Measurements from ENCODE around the gene KRCC1. TPM values are rescaled to one million over a fixed set of nuclear protein-coding genes. Genes with fewer than 3 reads are reported as not detected.

The KRCC1 gene
- total RNA-seq, 2 experiments from 2014 or later = 12.4 to 20.0 TPM

DNA sequence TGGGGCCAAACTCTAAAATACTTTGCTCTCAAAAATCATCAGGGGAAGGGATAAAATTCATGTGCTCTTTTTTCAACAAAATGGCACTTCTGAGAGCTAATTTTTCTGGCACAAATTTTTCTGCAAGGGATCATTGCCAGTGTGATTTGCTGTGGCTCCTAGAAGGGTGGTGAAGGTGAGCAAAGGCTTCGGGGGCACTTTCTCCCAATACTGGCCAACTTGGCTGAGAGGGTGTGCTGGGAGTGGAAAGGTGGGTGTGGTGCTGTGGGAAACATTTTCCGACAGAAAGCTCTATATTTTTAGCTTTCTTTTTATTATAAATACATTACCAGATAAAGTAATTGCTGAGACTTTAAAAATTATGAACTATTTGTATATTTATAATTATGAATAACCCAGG, 12.5 kb upstream of the KRCC1 start:
- H3K27ac Mint-ChIP-seq = no peak overlapping the region
- H3K27me3 Mint-ChIP-seq = peaks cover 4% of the 10 kb centered on the region
- H3K9me3 Mint-ChIP-seq (ENCODE audit: low read depth) = no peaks in the 10 kb centered on the region
- no peaks in the 10 kb centered on the region for H3K36me3 Mint-ChIP-seq
- ATAC-seq (no peak), DNase-seq (no peak)
- CTCF ChIA-PET = interaction anchor here (2.7 kb wide), 1 partner anchor 93 kb away, joined by 7 read pairs; no protein-coding TSS in a partner anchor
- no peak overlapping the region for H3K4me3 Mint-ChIP-seq
- no peaks in the 10 kb centered on the region for H3K4me1 Mint-ChIP-seq

DNA sequence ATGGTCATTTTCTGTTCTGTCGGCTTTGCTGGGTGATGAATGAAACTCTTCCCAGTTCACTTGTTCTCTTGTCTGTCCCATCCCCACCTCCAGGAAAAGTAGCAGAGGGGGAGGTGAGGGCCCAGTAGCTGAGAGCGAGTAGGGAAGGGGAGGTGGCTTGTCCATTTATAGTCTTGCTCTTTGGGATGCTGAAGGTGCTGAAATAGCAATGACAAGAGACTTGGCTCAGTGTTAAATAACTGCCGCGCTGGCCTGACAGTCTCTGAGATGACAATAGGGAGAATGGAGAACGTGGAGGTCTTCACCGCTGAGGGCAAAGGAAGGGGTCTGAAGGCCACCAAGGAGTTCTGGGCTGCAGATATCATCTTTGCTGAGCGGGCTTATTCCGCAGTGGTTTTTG, 12.0 kb upstream of the KRCC1 start, which contains the start of gene SMYD1:
SMYD1 (plus strand) TSS at position 228 of the 400 bp plus-strand sequence; CDS start at position 268, 40 bp downstream.
- Mint-ChIP-seq H3K4me3 (no peak within 1 kb of the TSS), H3K27me3 (peaks cover 3% of the 10 kb centered on the region), H3K36me3 (no peaks in the 10 kb centered on the region), H3K4me1 (no peaks in the 10 kb centered on the region), H3K9me3 (ENCODE audit: low read depth) (no peaks in the 10 kb centered on the region), H3K27ac (no peak within 1 kb of the TSS)
- ATAC-seq (no peak), DNase-seq (no peak)
- CTCF ChIA-PET = interaction anchor here (2.7 kb wide), 1 partner anchor 93 kb away, joined by 7 read pairs; no protein-coding TSS in a partner anchor

DNA sequence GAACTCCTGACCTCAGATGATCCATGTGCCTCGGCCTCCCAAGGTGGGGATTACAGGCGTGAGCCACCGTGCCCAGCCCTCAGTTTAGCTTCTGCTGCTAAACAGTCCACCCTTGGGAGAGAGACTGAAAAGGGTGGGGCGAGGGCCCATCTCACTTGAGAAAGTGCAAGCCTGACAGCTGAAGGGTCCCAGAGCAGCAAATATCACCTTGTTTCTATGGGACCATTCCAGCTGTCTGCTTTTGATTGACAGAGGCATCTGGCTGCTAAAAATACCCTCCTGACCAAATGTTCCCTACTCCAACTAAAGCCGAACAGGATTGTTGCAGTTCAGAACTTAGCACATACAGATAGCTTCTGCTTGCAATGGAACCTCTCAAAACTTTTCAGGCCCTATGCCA, 11.6 kb upstream of the KRCC1 start:
- no peaks in the 10 kb centered on the region for H3K9me3 Mint-ChIP-seq (ENCODE audit: low read depth)
- ATAC-seq (no peak), DNase-seq (no peak)
- no peaks in the 10 kb centered on the region for H3K36me3 Mint-ChIP-seq
- no peaks in the 10 kb centered on the region for H3K4me1 Mint-ChIP-seq
- CTCF ChIA-PET = no interaction called here
- no peak overlapping the region for H3K27ac Mint-ChIP-seq
- H3K4me3 Mint-ChIP-seq = no peak overlapping the region
- H3K27me3 Mint-ChIP-seq = peaks cover 3% of the 10 kb centered on the region

GRCh38 chr2:88066543-88066942, 11.0 kb upstream of the KRCC1 start:
- CTCF ChIA-PET = no interaction called here
- DNase-seq (no peak), ATAC-seq (no peak)
- H3K36me3 Mint-ChIP-seq = no peaks in the 10 kb centered on the region
- H3K4me3 Mint-ChIP-seq = no peak overlapping the region
- H3K27me3 Mint-ChIP-seq = peaks cover 3% of the 10 kb centered on the region
- H3K4me1 Mint-ChIP-seq = no peaks in the 10 kb centered on the region
- H3K9me3 Mint-ChIP-seq (ENCODE audit: low read depth) = no peaks in the 10 kb centered on the region
- H3K27ac Mint-ChIP-seq = no peak overlapping the region

DNA sequence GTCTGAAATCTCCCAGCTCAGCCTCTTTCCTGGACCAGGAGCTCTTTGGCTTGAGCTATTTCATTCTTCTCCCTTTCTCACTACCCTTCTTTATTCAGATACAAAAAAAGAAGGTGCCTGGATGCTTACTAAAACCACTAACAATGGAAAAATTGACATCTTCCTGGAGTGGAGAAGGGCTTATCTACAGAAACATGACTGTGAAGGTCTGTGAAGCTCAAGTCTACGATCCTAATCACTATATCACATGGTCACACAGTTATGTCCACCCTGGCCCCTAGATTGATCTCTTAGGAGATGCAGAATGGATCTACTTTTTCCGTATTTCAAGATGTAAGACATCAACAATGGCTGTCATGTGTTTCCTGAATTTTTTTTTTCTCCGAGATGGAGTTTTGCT, 5.7 kb upstream of the KRCC1 start:
- H3K9me3 Mint-ChIP-seq (ENCODE audit: low read depth) = no peaks in the 10 kb centered on the region
- CTCF ChIA-PET = interaction anchor here (0.9 to 3.6 kb wide), 15 partner anchors 10 to 608 kb away, joined by 3 to 108 read pairs (median 5); partner anchors contain the start of gene THNSL2
- H3K27ac Mint-ChIP-seq = no peak overlapping the region

DNA sequence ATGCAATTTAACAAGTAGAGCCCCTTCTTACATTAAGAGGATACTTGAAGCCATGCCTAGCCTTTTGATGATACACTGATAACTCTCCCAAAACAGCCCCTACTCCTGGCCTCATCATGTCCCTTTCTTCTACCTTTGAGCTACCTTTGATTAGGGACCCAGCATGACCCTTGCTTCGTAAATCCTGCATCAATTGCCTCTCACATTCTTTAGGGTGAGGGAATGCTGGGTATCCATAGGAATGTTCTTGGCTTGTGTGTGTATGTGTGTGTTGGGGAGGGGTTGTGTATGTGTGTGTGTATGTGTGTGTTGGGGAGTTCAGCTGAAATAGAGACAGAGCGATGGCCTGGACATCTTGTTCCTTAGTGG, 5.3 kb upstream of the KRCC1 start:
- peaks cover 19% of the 10 kb centered on the region for H3K4me1 Mint-ChIP-seq
- CTCF ChIA-PET = interaction anchor here (0.7 to 3.6 kb wide), 26 partner anchors 8 to 609 kb away, joined by 3 to 108 read pairs (median 4); partner anchors contain the start of genes RNU2-63P and THNSL2
- no peak for ATAC-seq

More for the DNA sequence above, 5.7 kb upstream of the KRCC1 start:
- Mint-ChIP-seq H3K4me3 (no peak overlapping the region), H3K27me3 (no peaks in the 10 kb centered on the region), H3K36me3 (no peaks in the 10 kb centered on the region), H3K4me1 (peaks cover 15% of the 10 kb centered on the region)
- DNase-seq = no peak
- no peak for ATAC-seq

DNA sequence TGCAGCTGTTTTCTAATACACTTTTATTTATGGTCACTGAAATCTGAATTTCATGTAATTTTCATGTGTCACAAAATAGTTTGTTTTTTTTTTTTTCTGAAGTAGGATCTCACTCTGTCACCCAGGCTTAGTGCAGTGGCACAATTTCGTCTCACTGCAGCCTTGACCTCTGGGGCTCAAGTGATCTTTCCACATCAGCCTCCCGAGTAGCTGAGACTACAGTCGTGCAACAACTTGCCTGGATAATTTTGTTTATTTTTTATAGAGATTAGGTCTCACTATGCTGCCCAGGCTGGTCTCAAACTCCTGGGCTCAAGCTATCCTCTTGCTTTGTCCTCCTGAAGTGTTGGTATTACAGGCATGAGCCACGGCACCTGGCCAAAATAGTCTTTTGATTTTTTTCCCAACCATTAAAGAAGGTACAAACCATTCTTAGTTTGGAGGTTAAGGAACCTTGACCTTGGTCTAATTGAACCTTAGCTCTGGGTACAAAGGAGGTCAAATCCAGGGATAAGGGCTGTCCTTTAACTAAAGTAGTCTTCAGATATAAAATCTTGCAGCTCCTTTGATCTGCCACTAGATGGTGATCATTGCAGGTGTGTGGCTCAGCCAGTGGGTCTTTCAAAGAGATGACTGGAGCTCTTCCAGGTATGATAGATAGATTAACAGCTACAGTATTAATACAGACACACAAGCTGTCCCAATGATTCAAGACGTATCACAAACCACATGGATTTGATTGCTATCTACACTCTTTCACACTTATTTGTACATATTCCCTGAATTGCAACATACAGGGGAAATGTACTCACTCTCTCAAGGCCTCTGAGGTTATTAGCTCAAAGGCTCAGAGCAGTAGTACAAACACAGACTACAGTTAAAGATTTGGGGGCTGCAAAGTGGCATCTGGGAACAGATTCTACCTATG, 4.7 kb upstream of the KRCC1 start:
- Mint-ChIP-seq H3K4me1 (peaks cover 20% of the 10 kb centered on the region), H3K27me3 (no peaks in the 10 kb centered on the region), H3K27ac (no peak overlapping the region), H3K4me3 (no peak overlapping the region), H3K9me3 (ENCODE audit: low read depth) (no peaks in the 10 kb centered on the region), H3K36me3 (peaks cover under 1% of the 10 kb centered on the region)
- no peak for ATAC-seq
- no peak for DNase-seq
- CTCF ChIA-PET = interaction anchor here (0.7 to 3.6 kb wide), 33 partner anchors 9 to 609 kb away, joined by 3 to 108 read pairs (median 4); partner anchors contain the start of genes RNU2-63P and THNSL2

More for the DNA sequence above, 5.3 kb upstream of the KRCC1 start:
- Mint-ChIP-seq H3K27me3 (no peaks in the 10 kb centered on the region), H3K36me3 (no peaks in the 10 kb centered on the region), H3K9me3 (ENCODE audit: low read depth) (no peaks in the 10 kb centered on the region), H3K27ac (no peak overlapping the region), H3K4me3 (no peak overlapping the region)
- no peak for DNase-seq

- Mint-ChIP-seq H3K36me3 (peaks cover 20% of the 10 kb centered on the region), H3K9me3 (ENCODE audit: low read depth) (no peaks in the 10 kb centered on the region), H3K4me1 (peaks cover 37% of the 10 kb centered on the region), H3K27ac (no peak overlapping the region), H3K27me3 (no peaks in the 10 kb centered on the region), H3K4me3 (no peak overlapping the region)
- no peak for ATAC-seq
- no peak for DNase-seq
- CTCF ChIA-PET = no interaction called here
Measured at GRCh38 chr2:88058191-88058590, 2.6 kb upstream of the KRCC1 start.

DNA sequence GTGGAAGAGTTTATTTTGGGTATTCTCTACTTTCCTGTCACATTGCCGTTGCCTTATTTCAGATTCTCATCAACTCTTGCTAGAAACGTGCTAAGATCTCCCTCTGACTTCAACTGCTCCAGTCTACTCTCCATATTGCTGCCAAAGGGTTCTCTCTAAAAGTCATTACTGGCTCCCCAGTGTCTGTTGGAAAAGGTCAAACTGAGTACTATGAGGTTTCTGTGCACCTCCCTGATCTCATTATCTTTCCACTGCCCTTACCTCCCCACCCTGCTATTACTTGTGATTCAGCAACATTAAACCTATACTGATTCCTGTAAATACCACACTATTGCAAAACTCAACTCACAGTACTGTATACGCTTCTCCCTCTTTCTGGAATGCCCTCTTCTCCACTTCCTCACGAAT, 1.9 kb upstream of the KRCC1 start:
- Mint-ChIP-seq H3K4me3 (no peak overlapping the region), H3K9me3 (ENCODE audit: low read depth) (no peaks in the 10 kb centered on the region), H3K27ac (no peak overlapping the region), H3K4me1 (peaks cover 43% of the 10 kb centered on the region), H3K36me3 (peaks cover 27% of the 10 kb centered on the region), H3K27me3 (no peaks in the 10 kb centered on the region)
- DNase-seq (no peak), ATAC-seq (no peak)
- CTCF ChIA-PET = no interaction called here

- H3K27me3 Mint-ChIP-seq = no peaks in the 10 kb centered on the region
- CTCF ChIA-PET = interaction anchor here (0.6 to 1.3 kb wide), 3 partner anchors 38 to 306 kb away, joined by 3 to 4 read pairs (median 3); no protein-coding TSS in a partner anchor
- ATAC-seq (no peak), DNase-seq (no peak)
- H3K9me3 Mint-ChIP-seq (ENCODE audit: low read depth) = no peaks in the 10 kb centered on the region
- peaks cover 35% of the 10 kb centered on the region for H3K36me3 Mint-ChIP-seq
- peaks cover 48% of the 10 kb centered on the region for H3K4me1 Mint-ChIP-seq
- H3K4me3 Mint-ChIP-seq = peak overlapping the region; percentile 89
- peak overlapping the region; percentile 87 for H3K27ac Mint-ChIP-seq
Measured at GRCh38 chr2:88054782-88055370, 707 bp downstream of the KRCC1 start.

DNA sequence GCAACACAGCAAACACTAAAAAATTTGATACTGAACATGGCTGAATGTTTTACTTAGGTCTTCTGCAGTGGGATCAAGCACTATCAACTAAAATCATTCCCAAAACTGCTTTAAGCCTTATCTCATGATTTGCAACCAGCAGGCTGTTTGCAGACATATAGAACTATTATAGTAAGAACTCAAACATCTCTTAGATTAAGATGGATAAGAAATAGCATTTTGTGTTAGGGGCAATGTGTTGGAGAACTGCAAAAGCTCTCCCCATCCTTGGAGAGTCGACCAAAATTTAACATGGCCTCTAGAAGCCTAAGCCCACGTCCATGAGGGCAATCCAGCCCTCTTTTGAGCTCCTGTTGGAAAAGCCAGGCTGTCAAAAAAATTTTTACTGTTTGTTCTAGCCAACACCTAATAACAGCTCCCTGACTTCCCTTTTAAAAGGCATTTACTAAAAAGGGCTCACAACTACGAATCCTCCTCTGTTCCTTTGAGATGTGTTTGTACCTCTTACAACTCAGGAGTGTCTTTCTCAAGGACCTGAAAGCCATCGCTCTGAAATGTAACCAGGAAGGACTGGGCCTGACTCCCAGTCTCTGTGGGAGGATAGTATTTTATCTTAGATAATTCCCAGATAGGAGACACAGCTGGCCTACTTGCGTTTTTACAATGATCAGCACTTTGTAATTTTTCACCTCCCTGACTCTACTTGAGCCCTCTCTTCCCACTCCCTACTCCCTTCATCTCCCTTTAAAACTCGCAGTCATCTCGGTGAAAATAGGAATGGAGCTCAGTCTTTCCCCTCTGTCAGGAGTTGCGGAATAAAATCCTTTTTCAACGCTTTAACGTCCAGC, 1.4 kb downstream of the KRCC1 start:
- DNase-seq (no peak), ATAC-seq (no peak)
- no peaks in the 10 kb centered on the region for H3K9me3 Mint-ChIP-seq (ENCODE audit: low read depth)
- peak overlapping the region; percentile 87 for H3K27ac Mint-ChIP-seq
- CTCF ChIA-PET = interaction anchor here (0.6 to 1.3 kb wide), 3 partner anchors 37 to 307 kb away, joined by 3 to 4 read pairs (median 3); no protein-coding TSS in a partner anchor
- no peaks in the 10 kb centered on the region for H3K27me3 Mint-ChIP-seq
- peak overlapping the region; percentile 89 for H3K4me3 Mint-ChIP-seq
- peaks cover 48% of the 10 kb centered on the region for H3K4me1 Mint-ChIP-seq
- H3K36me3 Mint-ChIP-seq = peaks cover 41% of the 10 kb centered on the region

GRCh38 chr2:88053296-88053695, 2.3 kb downstream of the KRCC1 start:
- Mint-ChIP-seq H3K9me3 (ENCODE audit: low read depth) (no peaks in the 10 kb centered on the region), H3K27me3 (no peaks in the 10 kb centered on the region), H3K4me3 (peak overlapping the region; percentile 89), H3K4me1 (peaks cover 53% of the 10 kb centered on the region), H3K27ac (peak overlapping the region; percentile 22), H3K36me3 (peaks cover 42% of the 10 kb centered on the region)
- CTCF ChIA-PET = no interaction called here
- ATAC-seq = no peak
- DNase-seq = no peak

DNA sequence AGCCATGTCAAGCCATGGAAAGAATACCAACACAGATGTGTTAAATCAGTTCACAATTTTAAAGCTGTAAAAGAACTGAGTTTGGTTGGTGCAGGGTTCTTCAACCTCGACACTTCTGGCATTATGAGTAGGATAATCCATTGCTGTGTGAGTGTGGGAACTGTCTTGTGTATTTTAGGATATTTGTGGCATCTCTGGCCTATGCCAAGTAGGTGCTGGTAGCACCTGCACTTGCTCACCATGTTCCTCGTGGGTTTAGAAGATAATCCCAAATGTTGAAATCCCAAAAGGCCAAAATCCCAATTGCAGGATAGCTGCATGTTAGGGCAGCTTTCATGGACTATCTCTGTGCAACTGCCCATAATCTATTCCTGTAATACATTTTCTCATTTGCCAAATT, 3.8 kb downstream of the KRCC1 start:
- CTCF ChIA-PET = interaction anchor here (1.5 kb wide), 1 partner anchor 9 kb away, joined by 5 read pairs; no protein-coding TSS in a partner anchor
- Mint-ChIP-seq H3K4me3 (no peak overlapping the region), H3K36me3 (peaks cover 42% of the 10 kb centered on the region), H3K27me3 (no peaks in the 10 kb centered on the region), H3K9me3 (ENCODE audit: low read depth) (no peaks in the 10 kb centered on the region), H3K27ac (no peak overlapping the region), H3K4me1 (peaks cover 42% of the 10 kb centered on the region)
- no peak for DNase-seq
- no peak for ATAC-seq
